ENCODE measurements around the gene LOXHD1. TPM values are rescaled to one million over a fixed set of nuclear protein-coding genes. Genes with fewer than 3 reads are reported as not detected.

LOXHD1 gene
- total RNA-seq, 2 experiments from 2014 or later, result not detected

DNA sequence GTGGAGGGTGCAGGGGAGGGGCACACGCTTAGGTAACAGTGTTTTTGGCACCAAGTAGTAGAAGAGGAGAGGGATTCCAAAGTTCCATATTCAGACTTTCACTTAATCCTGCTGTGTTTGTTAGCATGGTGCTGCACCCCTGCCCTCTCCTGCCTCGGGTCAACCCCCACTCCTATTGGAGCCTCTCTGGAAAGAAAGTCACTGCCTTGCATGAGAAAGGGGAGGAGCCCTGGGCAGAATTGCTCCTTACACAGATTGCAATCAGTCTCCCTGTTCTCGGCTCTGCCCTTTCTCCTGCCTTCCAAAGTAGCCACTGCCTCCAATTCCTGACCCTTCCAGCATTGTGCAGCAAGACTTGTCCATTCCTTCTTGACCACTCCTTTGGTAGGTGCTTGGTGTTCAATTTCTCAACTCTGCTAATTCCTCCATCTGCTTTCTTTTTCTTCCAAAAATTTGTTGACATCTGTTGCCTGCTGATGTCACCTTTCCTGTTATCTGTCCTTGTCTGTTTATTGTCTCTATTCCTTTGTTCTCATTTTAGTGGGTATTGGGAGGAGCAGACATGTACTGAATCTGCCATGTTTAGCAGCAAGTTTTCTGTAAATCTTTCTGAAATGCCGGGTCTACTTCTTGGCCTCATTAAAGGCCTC, 225.4 kb downstream of the LOXHD1 start:
- Histone ChIP-seq H3K27ac (ENCODE audit: low read depth in 1 of 2, low read length in 2 of 2) (no peak overlapping the region), H3K4me1 (ENCODE audit: insufficient read depth, low read length) (no peaks in the 10 kb centered on the region), H3K9me3 (ENCODE audit: control insufficient read depth in 1 of 2, insufficient read depth in 1 of 2, low read length in 2 of 2) (peaks cover 0 to 4% of the 10 kb centered on the region in 2 experiments), H3K27me3 (ENCODE audit: control insufficient read depth in 1 of 2, insufficient read depth in 2 of 2, low read length in 2 of 2) (no peaks in the 10 kb centered on the region), H3K4me3 (ENCODE audit: low read length) (no peak overlapping the region), H3K36me3 (ENCODE audit: insufficient read depth, low read length) (no peaks in the 10 kb centered on the region)
- Mint-ChIP-seq H3K4me1 (ENCODE audit: low read depth) (no peaks in the 10 kb centered on the region), H3K4me3 (no peak overlapping the region), H3K27ac (no peak overlapping the region), H3K27me3 (peaks cover 6% of the 10 kb centered on the region), H3K9me3 (no peaks in the 10 kb centered on the region), H3K36me3 (ENCODE audit: low read depth) (no peaks in the 10 kb centered on the region)
- ChIA-PET POLR2A (no interaction called here), CTCF (no interaction called here)
- ATAC-seq (ENCODE audit: poor library complexity) (no peak), DNase-seq (no peak)
- no peak for TF ChIP-seq CTCF (IDR thresholded peaks at IDR 0.05)
- intact Hi-C loops (cut with DNase I, micrococcal nuclease), result no loop called here

DNA sequence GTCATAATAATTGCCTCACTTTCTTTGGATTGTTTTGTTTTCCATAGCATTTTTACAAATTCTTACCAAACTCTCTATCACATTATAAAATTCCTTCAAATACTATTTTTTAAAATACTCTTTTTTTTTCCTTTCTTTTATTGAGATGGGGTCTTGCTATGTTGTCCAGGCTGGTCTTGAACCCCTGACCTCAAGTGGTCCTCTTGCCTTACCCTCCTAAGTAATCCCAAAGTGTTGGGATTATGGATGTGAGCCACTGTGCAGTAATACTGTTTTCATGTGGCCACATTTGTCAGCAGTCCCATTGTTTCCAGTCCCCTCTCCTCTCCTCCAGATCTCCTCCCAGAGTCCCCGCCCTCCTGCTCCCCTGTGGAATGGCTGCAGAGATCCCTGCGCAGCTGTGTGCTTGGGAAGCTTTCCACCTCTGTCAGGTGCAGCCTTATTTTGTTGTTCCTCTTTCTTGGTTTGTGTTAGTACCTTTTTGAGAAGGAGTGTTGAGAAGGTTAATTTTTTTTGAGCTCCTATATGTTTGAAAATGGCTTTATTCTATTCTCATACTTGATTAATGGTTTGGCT, 227.3 kb downstream of the LOXHD1 start:
- H3K9me3 Mint-ChIP-seq, result no peaks in the 10 kb centered on the region
- Histone ChIP-seq H3K4me1 (ENCODE audit: insufficient read depth, low read length) (no peaks in the 10 kb centered on the region), H3K9me3 (ENCODE audit: control insufficient read depth in 1 of 2, insufficient read depth in 1 of 2, low read length in 2 of 2) (peaks cover 0 to 4% of the 10 kb centered on the region in 2 experiments), H3K27me3 (ENCODE audit: control insufficient read depth in 1 of 2, insufficient read depth in 2 of 2, low read length in 2 of 2) (no peaks in the 10 kb centered on the region), H3K36me3 (ENCODE audit: insufficient read depth, low read length) (no peaks in the 10 kb centered on the region), H3K4me3 (ENCODE audit: low read length) (no peak overlapping the region), H3K27ac (ENCODE audit: low read depth in 1 of 2, low read length in 2 of 2) (no peak overlapping the region)
- ChIA-PET POLR2A (no interaction called here), CTCF (no interaction called here)
- H3K27me3 Mint-ChIP-seq, result peaks cover 6% of the 10 kb centered on the region
- intact Hi-C loops (cut with DNase I, micrococcal nuclease), result loop anchor here in 1 of 2 experiments (10.0 kb wide), 1 partner anchor 55 kb away; no protein-coding TSS in a partner anchor
- no peak overlapping the region for H3K27ac Mint-ChIP-seq
- DNase-seq, result no peak
- no peak for ATAC-seq (ENCODE audit: poor library complexity)
- no peak overlapping the region for H3K4me3 Mint-ChIP-seq
- no peaks in the 10 kb centered on the region for H3K36me3 Mint-ChIP-seq (ENCODE audit: low read depth)
- H3K4me1 Mint-ChIP-seq (ENCODE audit: low read depth), result no peaks in the 10 kb centered on the region
- TF ChIP-seq CTCF (IDR thresholded peaks at IDR 0.05), result no peak

DNA sequence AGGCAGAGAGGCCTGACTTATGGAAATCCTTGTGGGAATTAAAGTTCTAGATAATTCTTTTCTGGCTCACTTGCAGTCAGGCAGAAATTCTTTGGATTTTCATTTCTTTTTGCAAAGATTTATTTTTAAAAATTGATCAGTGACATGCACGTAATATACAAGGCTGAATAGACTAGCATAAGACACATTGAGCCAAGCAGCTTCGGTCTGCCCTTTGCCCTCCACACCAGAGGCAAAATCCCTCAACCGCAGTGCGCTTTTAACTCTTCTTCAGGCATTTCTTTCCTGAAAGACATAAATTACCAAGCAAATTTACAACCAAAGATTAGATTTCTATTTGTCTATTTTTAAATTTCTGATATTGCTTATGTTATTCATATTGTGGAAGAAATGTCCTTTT, 227.9 kb downstream of the LOXHD1 start:
- CTCF ChIA-PET, result no interaction called here
- no peak for TF ChIP-seq CTCF (IDR thresholded peaks at IDR 0.05)
- no peaks in the 10 kb centered on the region for H3K4me1 Mint-ChIP-seq (ENCODE audit: low read depth)

More for the DNA sequence above, 227.9 kb downstream of the LOXHD1 start:
- no peak overlapping the region for H3K27ac ChIP-seq (ENCODE audit: low read depth in 1 of 2, low read length in 2 of 2)
- ATAC-seq (ENCODE audit: poor library complexity) (no peak), DNase-seq (no peak)
- H3K9me3 ChIP-seq (ENCODE audit: control insufficient read depth in 1 of 2, insufficient read depth in 1 of 2, low read length in 2 of 2), result peaks cover 0 to 4% of the 10 kb centered on the region in 2 experiments
- Mint-ChIP-seq H3K4me3 (no peak overlapping the region), H3K27ac (no peak overlapping the region), H3K36me3 (ENCODE audit: low read depth) (no peaks in the 10 kb centered on the region), H3K27me3 (peaks cover 6% of the 10 kb centered on the region), H3K9me3 (no peaks in the 10 kb centered on the region)
- H3K4me1 ChIP-seq (ENCODE audit: insufficient read depth, low read length), result no peaks in the 10 kb centered on the region
- POLR2A ChIA-PET, result no interaction called here
- intact Hi-C loops (cut with DNase I, micrococcal nuclease), result loop anchor here in 1 of 2 experiments (10.0 kb wide), 1 partner anchor 56 kb away; no protein-coding TSS in a partner anchor
- H3K27me3 ChIP-seq (ENCODE audit: control insufficient read depth in 1 of 2, insufficient read depth in 2 of 2, low read length in 2 of 2), result no peaks in the 10 kb centered on the region
- H3K36me3 ChIP-seq (ENCODE audit: insufficient read depth, low read length), result no peaks in the 10 kb centered on the region
- H3K4me3 ChIP-seq (ENCODE audit: low read length), result no peak overlapping the region
